Breast epithelium (tissue), 3 donors: ENCODE measurements around the gene AKAIN1.

ENCODE experiments used
- CTCF ChIP-seq, 3 donors: fragments of 450-650 bp; IDR thresholded peaks; one replicate each; pipeline ENCODE4 v1.5.1; 2016 to 2017; ENCODE audit warnings: antibody characterized with exemption in 3 of 3, mild to moderate bottlenecking in 3 of 3, moderate library complexity in 3 of 3
- POLR2A ChIP-seq: fragments of 450-650 bp; IDR thresholded peaks from one replicate; pipeline ENCODE4 v1.6.1; 2016; ENCODE audit warnings: antibody characterized with exemption, mild to moderate bottlenecking, moderate library complexity
- POLR2AphosphoS5 ChIP-seq, 3 donors: sonication (generic); formaldehyde crosslinking; IDR thresholded peaks; one replicate each; pipeline ENCODE4 v1.6.1; 2017; ENCODE audit warnings: antibody characterized with exemption in 3 of 3

GRCh38 chr18:5197461-5197860 lies 404 bp upstream of the AKAIN1 start:
- TF ChIP-seq CTCF (IDR thresholded peaks at IDR 0.05) (no peak), POLR2A (no peak), POLR2AphosphoS5 (IDR thresholded peaks at IDR 0.05) (no peak)
